ENCODE measurements around the gene LYRM4.

- TF ChIP-seq CTCF (IDR thresholded peaks at IDR 0.05 in 4 of 5, conservative IDR thresholded peaks at IDR 0.05 in 1 of 5) (no peak), POLR2A (IDR thresholded peaks at IDR 0.05) (no peak)
These were observed 41.6 kb downstream of the LYRM4 start for GRCh38 chr6:5219011-5219691.

Measured in gastrocnemius medialis (tissue), 4 donors.